ENCODE measurements around the gene HMCN1. TPM values are rescaled to one million over a fixed set of nuclear protein-coding genes. Genes with fewer than 3 reads are reported as not detected.
A peak's percentile ranks its signal among the peaks of the same experiment; 100 is the strongest.

Gene HMCN1
- total RNA-seq, 6 experiments from 2014 or later = 4.7 to 7.5 (median 5.7) TPM

- Histone ChIP-seq H3K27me3 (no peaks in the 10 kb centered on the region), H3K4me1 (no peaks in the 10 kb centered on the region), H3K36me3 (no peaks in the 10 kb centered on the region), H3K9me3 (no peaks in the 10 kb centered on the region), H3K4me3 (no peak overlapping the region), H3K27ac (no peak overlapping the region)
- DNase-seq (no peak), ATAC-seq (no peak)
- WGBS (ENCODE audit: insufficient coverage, low coverage, low lambda C conversion rate, missing lambda C conversion rate) = 53% methylated on average over 2 of the region's 2 CpGs
- TF ChIP-seq, protein P1, sequence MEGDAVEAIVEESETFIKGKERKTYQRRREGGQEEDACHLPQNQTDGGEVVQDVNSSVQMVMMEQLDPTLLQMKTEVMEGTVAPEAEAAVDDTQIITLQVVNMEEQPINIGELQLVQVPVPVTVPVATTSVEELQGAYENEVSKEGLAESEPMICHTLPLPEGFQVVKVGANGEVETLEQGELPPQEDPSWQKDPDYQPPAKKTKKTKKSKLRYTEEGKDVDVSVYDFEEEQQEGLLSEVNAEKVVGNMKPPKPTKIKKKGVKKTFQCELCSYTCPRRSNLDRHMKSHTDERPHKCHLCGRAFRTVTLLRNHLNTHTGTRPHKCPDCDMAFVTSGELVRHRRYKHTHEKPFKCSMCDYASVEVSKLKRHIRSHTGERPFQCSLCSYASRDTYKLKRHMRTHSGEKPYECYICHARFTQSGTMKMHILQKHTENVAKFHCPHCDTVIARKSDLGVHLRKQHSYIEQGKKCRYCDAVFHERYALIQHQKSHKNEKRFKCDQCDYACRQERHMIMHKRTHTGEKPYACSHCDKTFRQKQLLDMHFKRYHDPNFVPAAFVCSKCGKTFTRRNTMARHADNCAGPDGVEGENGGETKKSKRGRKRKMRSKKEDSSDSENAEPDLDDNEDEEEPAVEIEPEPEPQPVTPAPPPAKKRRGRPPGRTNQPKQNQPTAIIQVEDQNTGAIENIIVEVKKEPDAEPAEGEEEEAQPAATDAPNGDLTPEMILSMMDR (IDR thresholded peaks at IDR 0.05) = no peak
- no peak for TF ChIP-seq POLR2A (IDR thresholded peaks at IDR 0.05)
- intact Hi-C loops (cut with DNase I) = no loop called here
Observed at GRCh38 chr1:185787238-185787637, 53.0 kb downstream of the HMCN1 start.

GRCh38 chr1:185788386-185788785, 54.2 kb downstream of the HMCN1 start:
- Histone ChIP-seq H3K27me3 (no peaks in the 10 kb centered on the region), H3K4me1 (no peaks in the 10 kb centered on the region), H3K27ac (no peak overlapping the region), H3K36me3 (no peaks in the 10 kb centered on the region), H3K9me3 (no peaks in the 10 kb centered on the region), H3K4me3 (no peak overlapping the region)
- TF ChIP-seq, protein P1 (IDR thresholded peaks at IDR 0.05) = no peak
- no peak for TF ChIP-seq POLR2A (IDR thresholded peaks at IDR 0.05)
- no peak for DNase-seq
- 30% methylated on average over 3 of the region's 3 CpGs for WGBS (ENCODE audit: insufficient coverage, low coverage, low lambda C conversion rate, missing lambda C conversion rate)
- ATAC-seq = no peak
- intact Hi-C loops (cut with DNase I) = no loop called here

- Histone ChIP-seq H3K4me1 (no peaks in the 10 kb centered on the region), H3K27ac (no peak overlapping the region), H3K4me3 (no peak overlapping the region), H3K9me3 (no peaks in the 10 kb centered on the region), H3K27me3 (no peaks in the 10 kb centered on the region), H3K36me3 (no peaks in the 10 kb centered on the region)
- WGBS (ENCODE audit: insufficient coverage, low coverage, low lambda C conversion rate, missing lambda C conversion rate) = 69% methylated on average over 2 of the region's 2 CpGs
- DNase-seq = no peak
- ATAC-seq = no peak
- intact Hi-C loops (cut with DNase I) = no loop called here
- TF ChIP-seq, protein P1 (IDR thresholded peaks at IDR 0.05) = no peak
- no peak for TF ChIP-seq POLR2A (IDR thresholded peaks at IDR 0.05)
Observed at GRCh38 chr1:185789501-185790193, 55.5 kb downstream of the HMCN1 start.

DNA sequence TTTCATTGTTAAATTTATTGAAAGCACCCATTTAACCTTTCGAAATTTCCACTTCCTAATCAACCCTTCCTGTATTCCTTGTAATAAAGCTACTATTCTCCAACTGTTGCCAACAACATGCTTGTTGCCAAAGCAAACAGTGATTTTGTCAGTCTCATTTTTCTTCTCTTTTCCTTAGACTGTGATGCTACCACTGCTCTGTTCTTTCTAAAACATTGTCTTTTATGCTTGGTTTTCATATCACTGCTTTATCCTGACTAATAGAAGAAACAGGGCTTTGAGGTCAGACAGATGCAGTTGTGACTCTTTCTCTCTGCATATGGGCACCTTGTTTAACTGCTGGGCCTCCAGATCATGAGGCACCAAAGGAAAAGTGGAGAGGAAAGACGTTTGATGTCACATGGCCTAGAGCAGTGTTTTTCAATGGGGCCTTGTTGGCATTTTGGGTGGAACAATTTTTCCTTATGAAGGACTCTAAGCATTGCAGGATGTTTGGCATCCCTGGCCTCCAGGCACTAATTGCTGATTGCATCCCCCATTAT, 56.1 kb downstream of the HMCN1 start:
- no peak for TF ChIP-seq POLR2A (IDR thresholded peaks at IDR 0.05)
- TF ChIP-seq, protein P1 (IDR thresholded peaks at IDR 0.05) = no peak
- WGBS (ENCODE audit: insufficient coverage, low coverage, low lambda C conversion rate, missing lambda C conversion rate) = 25% methylated on average over 2 of the region's 2 CpGs
- Histone ChIP-seq H3K27me3 (no peaks in the 10 kb centered on the region), H3K27ac (no peak overlapping the region), H3K36me3 (no peaks in the 10 kb centered on the region), H3K4me1 (no peaks in the 10 kb centered on the region), H3K4me3 (no peak overlapping the region), H3K9me3 (no peaks in the 10 kb centered on the region)
- intact Hi-C loops (cut with DNase I) = no loop called here
- ATAC-seq (peak in 3 of 4 donors; percentile 17 to 46 (median 33)), DNase-seq (no peak)

All from right lobe of liver (tissue), 6 donors.